Brain microvascular endothelial cell (primary cell): ENCODE results near the gene CSNK1A1.
"Not testable (repeated sequence)": the region's sequence is repeated elsewhere in the genome, so short reads cannot be mapped to it uniquely, and the experiment has no call there.

ENCODE experiments used
- DNase-seq: peaks from one replicate; pipeline ENCODE4 v3.0.0-alpha.2; 2020
- H3K27ac ChIP-seq: fragments of 250-450 bp; sonication (Bioruptor Pico); 2 replicates; pipeline ENCODE4 v1.5.1; 2020; ENCODE audit warnings: mild to moderate bottlenecking, moderate library complexity
- H3K27me3 ChIP-seq: fragments of 250-450 bp; sonication (Bioruptor Pico); replicated peaks from 2 replicates; pipeline ENCODE4 v1.5.1; 2020; ENCODE audit warnings: mild to moderate bottlenecking
- H3K36me3 ChIP-seq: fragments of 250-450 bp; sonication (Bioruptor Pico); replicated peaks from 2 replicates; pipeline ENCODE4 v1.5.1; 2020; ENCODE audit warnings: mild to moderate bottlenecking
- H3K4me3 ChIP-seq: 2 replicates; pipeline ENCODE4 v1.5.1; 2011; ENCODE audit warnings: low read depth, mild to moderate bottlenecking, control low read depth, low read length, moderate library complexity
- in situ Hi-C: cut with HindIII; loops from 2 replicates; pipeline ENCODE4 v1.10.0; 2017; ENCODE audit warnings: low sequenced_read_pairs, low pct_ligation_motif_present
- TF ChIP-seq, protein P1 (sequence below): IDR thresholded peaks from 2 replicates; pipeline ENCODE4 v1.5.1; 2011; ENCODE audit warnings: low read depth, mild to moderate bottlenecking, moderate library complexity, low read length, control low read depth, inconsistent platforms; ENCODE audit errors: missing control alignments

The CSNK1A1 gene

GRCh38 chr5:149519601-149520000, 31.6 kb downstream of the CSNK1A1 start:
- H3K4me3 ChIP-seq, result no peak overlapping the region
- no peaks in the 10 kb centered on the region for H3K27me3 ChIP-seq
- H3K27ac ChIP-seq, result no peak overlapping the region
- in situ Hi-C loops, result no loop called here
- peaks cover 24% of the 10 kb centered on the region for H3K36me3 ChIP-seq
- TF ChIP-seq, protein P1, sequence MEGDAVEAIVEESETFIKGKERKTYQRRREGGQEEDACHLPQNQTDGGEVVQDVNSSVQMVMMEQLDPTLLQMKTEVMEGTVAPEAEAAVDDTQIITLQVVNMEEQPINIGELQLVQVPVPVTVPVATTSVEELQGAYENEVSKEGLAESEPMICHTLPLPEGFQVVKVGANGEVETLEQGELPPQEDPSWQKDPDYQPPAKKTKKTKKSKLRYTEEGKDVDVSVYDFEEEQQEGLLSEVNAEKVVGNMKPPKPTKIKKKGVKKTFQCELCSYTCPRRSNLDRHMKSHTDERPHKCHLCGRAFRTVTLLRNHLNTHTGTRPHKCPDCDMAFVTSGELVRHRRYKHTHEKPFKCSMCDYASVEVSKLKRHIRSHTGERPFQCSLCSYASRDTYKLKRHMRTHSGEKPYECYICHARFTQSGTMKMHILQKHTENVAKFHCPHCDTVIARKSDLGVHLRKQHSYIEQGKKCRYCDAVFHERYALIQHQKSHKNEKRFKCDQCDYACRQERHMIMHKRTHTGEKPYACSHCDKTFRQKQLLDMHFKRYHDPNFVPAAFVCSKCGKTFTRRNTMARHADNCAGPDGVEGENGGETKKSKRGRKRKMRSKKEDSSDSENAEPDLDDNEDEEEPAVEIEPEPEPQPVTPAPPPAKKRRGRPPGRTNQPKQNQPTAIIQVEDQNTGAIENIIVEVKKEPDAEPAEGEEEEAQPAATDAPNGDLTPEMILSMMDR, result no peak
- no peak for DNase-seq

DNA sequence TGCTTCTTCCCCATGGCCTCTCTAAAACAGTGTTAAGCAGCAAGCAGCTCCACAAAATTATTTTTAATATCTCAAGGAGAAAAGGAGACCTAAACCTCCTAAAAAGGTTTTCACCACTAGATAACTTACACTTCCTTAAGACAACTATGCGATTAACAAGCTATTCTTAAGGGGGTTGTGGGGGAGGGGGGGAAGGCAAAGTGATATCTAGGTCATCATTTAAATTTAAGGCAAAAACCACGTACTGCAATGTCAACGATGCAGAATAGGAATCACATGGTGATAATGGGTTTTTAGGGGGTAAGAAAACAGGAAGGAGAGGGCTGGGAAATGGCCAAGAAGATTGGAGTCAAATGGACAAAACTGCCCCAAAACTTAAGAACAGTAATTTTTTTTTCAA, 32.6 kb downstream of the CSNK1A1 start:
- peaks cover 24% of the 10 kb centered on the region for H3K36me3 ChIP-seq
- no peaks in the 10 kb centered on the region for H3K27me3 ChIP-seq
- no peak for DNase-seq
- no peak overlapping the region for H3K4me3 ChIP-seq
- TF ChIP-seq, protein P1, result no peak
- H3K27ac ChIP-seq, result no peak overlapping the region
- in situ Hi-C loops, result no loop called here

- Histone ChIP-seq H3K27ac (no peak overlapping the region), H3K36me3 (peaks cover 22% of the 10 kb centered on the region)
- DNase-seq, result no peak
Observed at GRCh38 chr5:149517461-149518122, 33.6 kb downstream of the CSNK1A1 start.

DNA sequence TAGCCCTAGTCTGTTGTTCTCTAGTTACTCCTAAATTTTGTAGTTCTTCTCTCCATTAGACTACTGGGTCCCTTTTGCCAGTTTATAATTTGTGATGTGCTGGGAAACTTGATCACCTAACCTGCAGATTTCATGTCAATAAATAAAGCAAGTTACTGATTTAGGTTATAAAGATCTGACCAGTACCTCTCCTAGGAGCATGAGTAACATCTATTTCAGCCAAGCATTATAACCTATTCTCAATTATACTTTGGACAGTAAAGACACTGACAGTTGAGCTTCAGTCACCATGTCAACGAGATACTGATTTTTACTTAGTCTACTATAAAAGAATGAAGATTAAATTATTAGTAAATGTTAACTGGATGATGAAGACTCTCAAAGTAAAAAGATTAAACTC, 36.7 kb downstream of the CSNK1A1 start:
- Histone ChIP-seq H3K36me3 (peaks cover 35% of the 10 kb centered on the region), H3K4me3 (no peak overlapping the region), H3K27ac (no peak overlapping the region), H3K27me3 (no peaks in the 10 kb centered on the region)
- TF ChIP-seq, protein P1, result no peak
- no peak for DNase-seq
- in situ Hi-C loops, result no loop called here

More at GRCh38 chr5:149517461-149518122, 33.6 kb downstream of the CSNK1A1 start:
- in situ Hi-C loops, result no loop called here
- no peak overlapping the region for H3K4me3 ChIP-seq
- TF ChIP-seq, protein P1, result no peak
- H3K27me3 ChIP-seq, result no peaks in the 10 kb centered on the region

GRCh38 chr5:149513372-149513947, 37.8 kb downstream of the CSNK1A1 start:
- H3K4me3 ChIP-seq, in situ Hi-C loops: not testable (repeated sequence)

GRCh38 chr5:149510136-149510535, 41.1 kb downstream of the CSNK1A1 start:
- in situ Hi-C loops, result no loop called here
- H3K27me3 ChIP-seq, result no peaks in the 10 kb centered on the region
- no peak for DNase-seq
- TF ChIP-seq, protein P1, result no peak
- no peak overlapping the region for H3K27ac ChIP-seq
- H3K36me3 ChIP-seq, result peaks cover 68% of the 10 kb centered on the region
- no peak overlapping the region for H3K4me3 ChIP-seq

More at GRCh38 chr5:149513372-149513947, 37.8 kb downstream of the CSNK1A1 start:
- peaks cover 38% of the 10 kb centered on the region for H3K36me3 ChIP-seq
- H3K27ac ChIP-seq, H3K27me3 ChIP-seq, DNase-seq: not testable (repeated sequence)
